Immature natural killer cell (primary cell): ENCODE data around the gene GREB1. TPM values are rescaled to one million over a fixed set of nuclear protein-coding genes. Genes with fewer than 3 reads are reported as not detected.

Source experiments
- DNase-seq, 3 donors: peaks; one replicate each; pipeline ENCODE4 v3.0.0; 2022; ENCODE audit warnings: mixed read lengths in 1 of 3
- H3K27ac Mint-ChIP-seq, 6 donors: one replicate each; pipeline ENCODE4 v1.8.0; 2020; ENCODE audit warnings: mixed read lengths in 6 of 6, mild to moderate bottlenecking in 5 of 6, inconsistent platforms in 4 of 6, moderate library complexity in 3 of 6
- H3K27me3 Mint-ChIP-seq, 3 donors: one replicate each; pipeline ENCODE4 v1.8.0; 2020 to 2021; ENCODE audit warnings: low read depth in 3 of 3, mild to moderate bottlenecking in 3 of 3, mixed read lengths in 3 of 3, moderate library complexity in 3 of 3, inconsistent platforms in 1 of 3
- H3K36me3 Mint-ChIP-seq, 3 donors: one replicate each; pipeline ENCODE4 v1.8.0; 2020; ENCODE audit warnings: mixed read lengths in 3 of 3, inconsistent platforms in 2 of 3, mild to moderate bottlenecking in 2 of 3
- H3K4me1 Mint-ChIP-seq, 2 donors: one replicate each; pipeline ENCODE4 v1.8.0; 2020; ENCODE audit warnings: inconsistent platforms in 2 of 2, mild to moderate bottlenecking in 2 of 2, mixed read lengths in 2 of 2, moderate library complexity in 1 of 2
- H3K4me3 Mint-ChIP-seq, 5 donors: one replicate each; pipeline ENCODE4 v1.8.0; 2020; ENCODE audit warnings: mild to moderate bottlenecking in 5 of 5, mixed read lengths in 5 of 5, inconsistent platforms in 3 of 5, moderate library complexity in 3 of 5
- H3K9me3 Mint-ChIP-seq, 6 donors: one replicate each; pipeline ENCODE4 v1.8.0; 2020; ENCODE audit warnings: mild to moderate bottlenecking in 6 of 6, mixed read lengths in 6 of 6, inconsistent platforms in 4 of 6, moderate library complexity in 3 of 6
- polyA plus RNA-seq, 3 donors: library from polyadenylated mRNA; unstranded; fragments of 300-500 nt; fragmentation: Illumina TruSeq; gene quantifications; one replicate each; pipeline ENCODE4 v1.2.3, GENCODE V29; 2021

Gene GREB1
- polyA plus RNA-seq, 3 donors from 2014 or later, result 0.41 TPM; not detected in 2

DNA sequence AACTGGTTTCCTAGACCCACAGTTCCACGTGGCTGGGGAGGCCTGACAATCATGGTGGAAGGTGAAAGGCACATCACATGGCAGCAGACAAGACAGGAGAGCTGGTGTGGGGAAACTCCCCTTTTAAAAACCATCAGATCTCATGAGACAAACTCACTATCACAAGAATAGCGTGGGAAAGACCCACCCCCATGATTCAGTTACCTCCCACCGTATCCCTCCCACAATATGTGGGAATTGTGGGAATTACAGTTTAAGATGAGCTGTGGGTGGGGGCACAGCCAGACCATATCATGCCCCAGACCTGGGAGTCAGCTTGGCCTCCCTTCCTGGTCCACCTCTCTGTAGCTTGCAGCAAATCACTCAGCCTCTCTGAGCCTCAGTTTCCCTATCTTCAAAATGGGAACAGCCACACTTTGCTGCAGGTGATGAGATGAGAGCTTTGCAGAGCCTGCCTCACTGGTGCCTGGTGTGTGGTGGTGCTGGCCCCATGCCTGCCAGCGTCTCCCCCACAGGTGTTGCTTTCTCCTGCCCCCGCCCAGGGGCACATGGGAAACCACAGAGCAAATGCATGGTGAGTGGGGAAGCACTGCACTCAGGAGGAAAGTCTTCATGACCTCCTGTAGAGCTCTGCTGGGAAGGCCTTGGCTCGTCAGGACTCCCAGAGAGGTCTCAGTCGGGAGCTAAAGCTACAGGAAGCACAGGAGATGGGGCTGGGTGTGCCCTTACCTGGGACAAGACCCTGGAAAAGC, 31.1 kb downstream of the GREB1 start:
- no peaks in the 10 kb centered on the region for H3K9me3 Mint-ChIP-seq
- H3K27ac Mint-ChIP-seq, result no peak overlapping the region
- no peak for DNase-seq
- H3K4me1 Mint-ChIP-seq, result no peaks in the 10 kb centered on the region
- H3K27me3 Mint-ChIP-seq, result peaks cover 0 to 4% (median 4%) of the 10 kb centered on the region in 3 donors
- H3K36me3 Mint-ChIP-seq, result no peaks in the 10 kb centered on the region
- H3K4me3 Mint-ChIP-seq, result no peak overlapping the region

- Mint-ChIP-seq H3K27ac (no peak overlapping the region), H3K9me3 (no peaks in the 10 kb centered on the region), H3K27me3 (peaks cover 0 to 4% (median 4%) of the 10 kb centered on the region in 3 donors), H3K36me3 (no peaks in the 10 kb centered on the region), H3K4me3 (no peak overlapping the region), H3K4me1 (no peaks in the 10 kb centered on the region)
- DNase-seq, result no peak
Observed at GRCh38 chr2:11566383-11566782, 32.5 kb downstream of the GREB1 start.

DNA sequence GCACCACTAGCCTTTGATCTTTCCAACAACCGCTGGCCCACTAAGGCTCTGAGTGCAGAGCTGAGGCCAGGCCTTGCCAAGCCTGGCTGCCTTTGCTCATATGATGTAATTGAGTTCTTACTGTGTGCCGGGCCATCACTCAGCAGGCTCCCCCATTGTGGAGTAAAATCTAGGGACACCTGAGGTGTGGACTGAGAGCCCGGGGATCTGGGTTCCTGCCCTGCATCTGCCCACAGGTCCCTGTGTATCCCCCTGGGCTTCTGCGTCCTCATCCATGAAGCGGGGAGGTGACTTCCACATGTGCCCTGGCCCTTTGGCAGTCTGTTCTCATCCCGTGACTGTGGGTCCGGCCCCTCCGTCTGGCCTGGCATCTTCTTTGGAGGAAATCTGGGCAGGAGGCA, 33.8 kb downstream of the GREB1 start:
- Mint-ChIP-seq H3K36me3 (no peaks in the 10 kb centered on the region), H3K27me3 (peaks cover 0 to 4% (median 4%) of the 10 kb centered on the region in 3 donors), H3K4me3 (no peak overlapping the region), H3K27ac (no peak overlapping the region), H3K9me3 (no peaks in the 10 kb centered on the region), H3K4me1 (no peaks in the 10 kb centered on the region)
- DNase-seq, result no peak

GRCh38 chr2:11568436-11568835, 34.6 kb downstream of the GREB1 start:
- Mint-ChIP-seq H3K4me3 (no peak overlapping the region), H3K4me1 (no peaks in the 10 kb centered on the region), H3K27me3 (peaks cover 0 to 4% (median 4%) of the 10 kb centered on the region in 3 donors), H3K36me3 (no peaks in the 10 kb centered on the region), H3K9me3 (no peaks in the 10 kb centered on the region), H3K27ac (no peak overlapping the region)
- DNase-seq, result no peak

GRCh38 chr2:11569636-11570035, 35.8 kb downstream of the GREB1 start:
- H3K4me1 Mint-ChIP-seq, result no peaks in the 10 kb centered on the region
- no peaks in the 10 kb centered on the region for H3K9me3 Mint-ChIP-seq
- H3K36me3 Mint-ChIP-seq, result no peaks in the 10 kb centered on the region
- no peak overlapping the region for H3K4me3 Mint-ChIP-seq
- DNase-seq, result no peak
- peaks cover 2 to 4% (median 4%) of the 10 kb centered on the region in 3 donors for H3K27me3 Mint-ChIP-seq
- no peak overlapping the region for H3K27ac Mint-ChIP-seq

GRCh38 chr2:11571170-11571569, 37.3 kb downstream of the GREB1 start:
- Mint-ChIP-seq H3K27ac (no peak overlapping the region), H3K9me3 (no peaks in the 10 kb centered on the region), H3K4me3 (no peak overlapping the region), H3K36me3 (no peaks in the 10 kb centered on the region), H3K4me1 (no peaks in the 10 kb centered on the region), H3K27me3 (peaks cover 2 to 4% (median 4%) of the 10 kb centered on the region in 3 donors)
- DNase-seq, result no peak

- H3K4me3 Mint-ChIP-seq, result no peak overlapping the region
- peaks cover 2 to 4% (median 2%) of the 10 kb centered on the region in 3 donors for H3K27me3 Mint-ChIP-seq
- no peak overlapping the region for H3K27ac Mint-ChIP-seq
- H3K36me3 Mint-ChIP-seq, result no peaks in the 10 kb centered on the region
- no peaks in the 10 kb centered on the region for H3K4me1 Mint-ChIP-seq
- DNase-seq, result no peak
- no peaks in the 10 kb centered on the region for H3K9me3 Mint-ChIP-seq
Observed at GRCh38 chr2:11572996-11573395, 39.2 kb downstream of the GREB1 start.

- Mint-ChIP-seq H3K36me3 (no peaks in the 10 kb centered on the region), H3K9me3 (no peaks in the 10 kb centered on the region), H3K27me3 (peaks cover 2 to 4% (median 2%) of the 10 kb centered on the region in 3 donors), H3K27ac (no peak overlapping the region), H3K4me1 (no peaks in the 10 kb centered on the region), H3K4me3 (no peak overlapping the region)
- no peak for DNase-seq
Observed at GRCh38 chr2:11573418-11574175, 39.8 kb downstream of the GREB1 start.

DNA sequence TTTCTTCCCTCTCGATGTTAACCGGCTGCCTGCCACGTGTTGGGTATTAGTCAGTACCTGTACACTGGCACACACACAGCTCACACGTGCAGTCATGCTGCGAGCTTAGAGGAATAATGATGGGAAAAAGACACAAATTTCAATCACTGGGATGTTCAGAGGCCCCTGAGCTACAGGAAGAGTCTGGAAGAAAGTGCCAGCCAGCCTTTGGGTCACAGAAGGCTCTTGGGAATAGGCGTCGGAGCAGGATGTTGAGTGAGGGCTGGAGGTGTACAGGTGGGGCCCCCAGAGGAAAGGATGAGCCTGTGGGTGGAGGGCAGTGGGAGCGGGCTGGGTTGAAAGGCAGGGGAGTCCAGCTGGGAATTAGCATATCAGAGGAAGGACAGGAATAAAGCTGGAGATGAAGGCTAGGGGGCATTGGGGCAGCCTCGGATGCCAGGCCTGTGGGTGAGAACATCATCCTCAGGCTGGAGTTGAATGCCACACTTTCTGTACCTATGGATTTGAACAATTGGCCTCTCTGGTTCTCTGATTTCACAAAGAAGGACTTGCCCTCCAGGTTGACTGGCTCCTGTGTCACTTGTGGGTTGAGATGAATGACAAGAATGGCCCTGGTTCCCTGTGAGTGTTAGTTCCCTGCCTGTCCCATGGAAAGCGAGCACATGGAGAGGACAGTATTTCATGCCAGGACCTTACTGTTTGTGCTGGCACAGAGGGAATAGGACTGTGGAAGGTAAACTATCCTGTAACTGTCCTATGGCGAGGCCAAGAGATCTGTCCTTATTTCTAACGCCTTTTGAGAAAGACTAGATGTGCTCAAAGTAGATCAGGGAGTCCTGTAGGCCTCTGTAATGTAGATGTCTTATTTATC, 40.6 kb downstream of the GREB1 start:
- DNase-seq, result no peak
- H3K27ac Mint-ChIP-seq, result no peak overlapping the region
- H3K4me1 Mint-ChIP-seq, result no peaks in the 10 kb centered on the region
- peaks cover 0 to 2% (median 0%) of the 10 kb centered on the region in 3 donors for H3K27me3 Mint-ChIP-seq
- no peaks in the 10 kb centered on the region for H3K36me3 Mint-ChIP-seq
- H3K4me3 Mint-ChIP-seq, result no peak overlapping the region
- no peaks in the 10 kb centered on the region for H3K9me3 Mint-ChIP-seq

DNA sequence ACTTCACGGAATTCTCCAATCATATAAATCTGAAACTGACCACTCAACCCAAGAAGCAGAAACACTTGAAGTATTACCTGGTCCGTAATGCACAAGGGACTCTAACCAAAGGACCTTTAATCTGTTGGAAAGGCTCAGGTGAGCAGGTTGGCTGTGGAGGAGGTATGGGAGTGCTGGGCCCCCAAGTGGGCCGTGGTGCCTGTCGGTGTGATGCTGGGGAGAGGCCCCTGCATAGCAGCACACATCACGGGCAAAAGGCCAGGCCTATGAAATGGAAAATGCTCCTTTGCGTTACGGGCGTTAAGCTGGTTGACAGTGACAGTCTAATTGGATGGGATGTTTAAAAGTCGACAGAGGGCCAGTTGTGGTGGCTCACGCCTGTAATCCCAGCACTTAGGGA, 42.6 kb downstream of the GREB1 start:
- no peak overlapping the region for H3K27ac Mint-ChIP-seq
- H3K9me3 Mint-ChIP-seq, result no peaks in the 10 kb centered on the region
- H3K4me3 Mint-ChIP-seq, result no peak overlapping the region
- H3K27me3 Mint-ChIP-seq, result peaks cover 0 to 2% (median 0%) of the 10 kb centered on the region in 3 donors
- no peaks in the 10 kb centered on the region for H3K36me3 Mint-ChIP-seq
- DNase-seq, result no peak
- H3K4me1 Mint-ChIP-seq, result no peaks in the 10 kb centered on the region

- H3K27ac Mint-ChIP-seq, result no peak overlapping the region
- H3K9me3 Mint-ChIP-seq, result no peaks in the 10 kb centered on the region
- H3K4me1 Mint-ChIP-seq, result no peaks in the 10 kb centered on the region
- H3K27me3 Mint-ChIP-seq, result peaks cover 0 to 5% (median 0%) of the 10 kb centered on the region in 3 donors
- H3K36me3 Mint-ChIP-seq, result no peaks in the 10 kb centered on the region
- H3K4me3 Mint-ChIP-seq, result no peak overlapping the region
- DNase-seq, result no peak
Observed at GRCh38 chr2:11577101-11577883, 43.4 kb downstream of the GREB1 start.

DNA sequence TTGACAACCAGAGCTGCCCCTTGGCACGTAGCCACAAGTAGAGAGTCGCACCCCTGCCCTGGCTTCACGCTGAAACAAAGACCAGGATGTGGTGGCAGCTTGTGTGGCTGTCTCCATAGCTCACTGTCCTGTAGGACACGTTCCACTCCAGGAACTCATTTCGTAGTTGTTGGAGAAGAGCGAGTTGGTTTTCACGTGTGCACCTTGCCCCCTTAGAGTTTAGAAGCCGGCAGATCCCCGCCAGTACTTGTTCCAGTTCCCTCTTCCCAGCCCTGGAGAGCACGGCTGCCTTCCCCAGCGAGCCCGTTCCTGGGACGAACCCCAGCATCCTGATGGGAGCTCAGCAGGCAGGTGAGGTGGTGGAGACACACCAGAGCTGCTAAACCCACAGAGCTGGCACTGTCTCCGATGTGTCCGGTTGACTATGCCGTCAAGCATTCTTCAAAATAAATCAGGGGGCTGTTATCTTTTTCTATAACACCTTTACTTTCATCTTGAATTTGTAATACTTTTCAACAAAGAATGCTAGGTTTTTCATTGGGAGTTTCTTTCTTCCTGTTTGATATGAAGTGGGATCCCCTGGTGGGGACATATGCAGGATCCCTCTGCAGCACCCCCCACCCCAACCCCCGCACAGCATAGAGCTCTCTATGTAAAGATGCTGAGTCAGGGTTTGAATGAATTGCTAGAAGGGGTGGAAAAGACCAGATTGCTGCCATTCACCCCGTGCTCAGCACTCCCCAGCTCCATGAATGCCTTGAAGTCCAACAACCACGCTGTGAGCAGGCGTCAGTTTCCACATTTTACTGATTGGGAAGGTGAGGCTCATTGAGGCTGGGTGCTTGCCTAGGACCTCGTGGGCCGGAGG, 44.5 kb downstream of the GREB1 start:
- H3K9me3 Mint-ChIP-seq, result no peaks in the 10 kb centered on the region
- no peak for DNase-seq
- peaks cover 0 to 5% (median 0%) of the 10 kb centered on the region in 3 donors for H3K27me3 Mint-ChIP-seq
- no peaks in the 10 kb centered on the region for H3K4me1 Mint-ChIP-seq
- no peak overlapping the region for H3K27ac Mint-ChIP-seq
- H3K4me3 Mint-ChIP-seq, result no peak overlapping the region
- no peaks in the 10 kb centered on the region for H3K36me3 Mint-ChIP-seq
